Uterus (tissue), 2 donors: ENCODE results near the gene CPM.

Source experiments
- POLR2A ChIP-seq, 2 donors: fragments of 450-650 bp; IDR thresholded peaks; one replicate each; pipeline ENCODE4 v1.6.1; 2016; ENCODE audit warnings: antibody characterized with exemption in 2 of 2, mild to moderate bottlenecking in 1 of 2, moderate library complexity in 1 of 2
- TF ChIP-seq, protein P1 (sequence below), 4 experiments: fragments of 200-600 bp in 2 of 4; fragments of 450-650 bp in 2 of 4; sonication (generic) in 2 of 4; IDR thresholded peaks; one replicate each; pipeline ENCODE4 v1.5.1; 2016 to 2019; ENCODE audit warnings: antibody characterized with exemption in 4 of 4, mild to moderate bottlenecking in 2 of 4, moderate library complexity in 1 of 4

DNA sequence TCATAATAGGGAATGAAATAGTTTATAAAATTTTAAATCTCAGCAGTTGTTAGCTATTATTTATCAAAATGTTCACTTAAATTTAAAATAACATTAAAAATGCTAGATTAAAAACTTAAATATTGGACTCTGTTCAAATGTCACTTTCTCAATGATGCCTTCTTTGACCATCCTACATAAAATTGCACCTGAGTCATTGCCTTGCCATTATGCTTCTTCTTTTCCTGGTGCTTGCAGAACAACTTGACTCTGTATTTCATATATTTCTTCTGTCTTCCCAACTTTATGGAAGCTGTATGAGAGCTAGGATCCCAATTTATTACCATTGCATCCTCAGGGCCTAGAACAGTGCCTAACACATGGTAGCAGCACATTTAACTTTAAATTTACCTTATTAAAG is 37.3 kb upstream of the CPM start:
- TF ChIP-seq, protein P1, sequence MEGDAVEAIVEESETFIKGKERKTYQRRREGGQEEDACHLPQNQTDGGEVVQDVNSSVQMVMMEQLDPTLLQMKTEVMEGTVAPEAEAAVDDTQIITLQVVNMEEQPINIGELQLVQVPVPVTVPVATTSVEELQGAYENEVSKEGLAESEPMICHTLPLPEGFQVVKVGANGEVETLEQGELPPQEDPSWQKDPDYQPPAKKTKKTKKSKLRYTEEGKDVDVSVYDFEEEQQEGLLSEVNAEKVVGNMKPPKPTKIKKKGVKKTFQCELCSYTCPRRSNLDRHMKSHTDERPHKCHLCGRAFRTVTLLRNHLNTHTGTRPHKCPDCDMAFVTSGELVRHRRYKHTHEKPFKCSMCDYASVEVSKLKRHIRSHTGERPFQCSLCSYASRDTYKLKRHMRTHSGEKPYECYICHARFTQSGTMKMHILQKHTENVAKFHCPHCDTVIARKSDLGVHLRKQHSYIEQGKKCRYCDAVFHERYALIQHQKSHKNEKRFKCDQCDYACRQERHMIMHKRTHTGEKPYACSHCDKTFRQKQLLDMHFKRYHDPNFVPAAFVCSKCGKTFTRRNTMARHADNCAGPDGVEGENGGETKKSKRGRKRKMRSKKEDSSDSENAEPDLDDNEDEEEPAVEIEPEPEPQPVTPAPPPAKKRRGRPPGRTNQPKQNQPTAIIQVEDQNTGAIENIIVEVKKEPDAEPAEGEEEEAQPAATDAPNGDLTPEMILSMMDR (IDR thresholded peaks at IDR 0.05) = no peak
- no peak for TF ChIP-seq POLR2A (IDR thresholded peaks at IDR 0.05)
